Brain microvascular endothelial cell (primary cell): ENCODE results near the gene ETS1.

Source experiments
- DNase-seq: peaks from one replicate; pipeline ENCODE4 v3.0.0-alpha.2; 2020
- H3K27ac ChIP-seq: fragments of 250-450 bp; sonication (Bioruptor Pico); 2 replicates; pipeline ENCODE4 v1.5.1; 2020; ENCODE audit warnings: mild to moderate bottlenecking, moderate library complexity
- H3K27me3 ChIP-seq: fragments of 250-450 bp; sonication (Bioruptor Pico); replicated peaks from 2 replicates; pipeline ENCODE4 v1.5.1; 2020; ENCODE audit warnings: mild to moderate bottlenecking
- H3K36me3 ChIP-seq: fragments of 250-450 bp; sonication (Bioruptor Pico); replicated peaks from 2 replicates; pipeline ENCODE4 v1.5.1; 2020; ENCODE audit warnings: mild to moderate bottlenecking
- H3K4me3 ChIP-seq: 2 replicates; pipeline ENCODE4 v1.5.1; 2011; ENCODE audit warnings: low read depth, mild to moderate bottlenecking, control low read depth, low read length, moderate library complexity
- in situ Hi-C: cut with HindIII; loops from 2 replicates; pipeline ENCODE4 v1.10.0; 2017; ENCODE audit warnings: low sequenced_read_pairs, low pct_ligation_motif_present
- TF ChIP-seq, protein P1 (sequence below): IDR thresholded peaks from 2 replicates; pipeline ENCODE4 v1.5.1; 2011; ENCODE audit warnings: low read depth, mild to moderate bottlenecking, moderate library complexity, low read length, control low read depth, inconsistent platforms; ENCODE audit errors: missing control alignments

Gene ETS1

DNA sequence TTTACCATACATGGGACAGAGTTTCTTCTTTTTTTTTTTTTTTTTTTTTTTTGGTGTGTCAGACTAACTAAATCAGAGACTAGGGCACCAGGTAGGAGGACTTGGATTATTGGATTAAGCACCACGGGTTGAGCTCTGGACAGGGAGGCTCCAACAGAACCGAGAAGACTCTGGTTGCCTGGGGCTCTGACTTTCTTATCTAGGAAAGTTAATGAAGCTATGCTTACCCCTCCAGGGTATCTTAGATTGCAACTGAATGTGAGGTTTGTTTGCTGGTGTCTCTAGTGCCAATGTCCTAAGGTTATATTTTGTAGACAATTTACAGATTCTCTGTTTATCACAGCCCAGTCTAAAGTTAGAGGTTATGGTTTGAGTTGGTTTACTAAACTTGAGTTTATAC lies 18.1 kb downstream of the ETS1 start:
- H3K27me3 ChIP-seq, result no peaks in the 10 kb centered on the region

DNA sequence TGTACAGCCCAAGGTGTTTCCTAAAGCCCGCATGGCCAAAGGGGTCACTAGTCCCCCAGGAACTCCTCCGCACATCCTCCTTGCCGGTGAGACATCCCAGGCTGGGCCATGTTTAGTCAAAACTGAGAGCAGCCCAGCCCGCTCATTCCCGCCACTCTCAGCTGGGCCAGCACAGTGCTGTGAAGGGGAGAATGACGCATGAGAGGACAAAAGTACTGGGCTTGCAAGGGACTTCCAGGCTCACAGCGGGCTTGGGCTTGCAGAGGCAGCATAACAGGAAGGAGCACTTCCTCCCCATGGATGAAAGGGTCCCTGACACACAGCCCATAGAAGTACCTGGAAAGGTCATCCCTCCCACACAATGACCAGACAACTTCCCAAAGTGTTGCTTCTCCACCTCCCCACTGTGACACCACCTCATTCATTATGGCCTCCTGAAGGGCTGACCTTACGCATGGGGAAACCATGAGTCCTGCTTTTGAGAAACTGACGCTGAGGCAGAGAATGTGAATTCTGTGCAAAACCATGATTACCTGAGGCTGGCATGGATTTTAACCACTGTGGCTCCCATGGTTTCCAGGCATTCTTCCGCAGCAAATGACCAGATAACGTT lies 19.1 kb downstream of the ETS1 start:
- no peak overlapping the region for H3K27ac ChIP-seq
- TF ChIP-seq, protein P1, sequence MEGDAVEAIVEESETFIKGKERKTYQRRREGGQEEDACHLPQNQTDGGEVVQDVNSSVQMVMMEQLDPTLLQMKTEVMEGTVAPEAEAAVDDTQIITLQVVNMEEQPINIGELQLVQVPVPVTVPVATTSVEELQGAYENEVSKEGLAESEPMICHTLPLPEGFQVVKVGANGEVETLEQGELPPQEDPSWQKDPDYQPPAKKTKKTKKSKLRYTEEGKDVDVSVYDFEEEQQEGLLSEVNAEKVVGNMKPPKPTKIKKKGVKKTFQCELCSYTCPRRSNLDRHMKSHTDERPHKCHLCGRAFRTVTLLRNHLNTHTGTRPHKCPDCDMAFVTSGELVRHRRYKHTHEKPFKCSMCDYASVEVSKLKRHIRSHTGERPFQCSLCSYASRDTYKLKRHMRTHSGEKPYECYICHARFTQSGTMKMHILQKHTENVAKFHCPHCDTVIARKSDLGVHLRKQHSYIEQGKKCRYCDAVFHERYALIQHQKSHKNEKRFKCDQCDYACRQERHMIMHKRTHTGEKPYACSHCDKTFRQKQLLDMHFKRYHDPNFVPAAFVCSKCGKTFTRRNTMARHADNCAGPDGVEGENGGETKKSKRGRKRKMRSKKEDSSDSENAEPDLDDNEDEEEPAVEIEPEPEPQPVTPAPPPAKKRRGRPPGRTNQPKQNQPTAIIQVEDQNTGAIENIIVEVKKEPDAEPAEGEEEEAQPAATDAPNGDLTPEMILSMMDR, result no peak
- DNase-seq, result no peak
- in situ Hi-C loops, result no loop called here
- no peaks in the 10 kb centered on the region for H3K27me3 ChIP-seq
- H3K4me3 ChIP-seq, result no peak overlapping the region
- H3K36me3 ChIP-seq, result no peaks in the 10 kb centered on the region

More for the DNA sequence above, 18.1 kb downstream of the ETS1 start:
- no peak overlapping the region for H3K27ac ChIP-seq
- TF ChIP-seq, protein P1, result no peak
- no peaks in the 10 kb centered on the region for H3K36me3 ChIP-seq
- no peak overlapping the region for H3K4me3 ChIP-seq
- in situ Hi-C loops, result no loop called here
- no peak for DNase-seq

DNA sequence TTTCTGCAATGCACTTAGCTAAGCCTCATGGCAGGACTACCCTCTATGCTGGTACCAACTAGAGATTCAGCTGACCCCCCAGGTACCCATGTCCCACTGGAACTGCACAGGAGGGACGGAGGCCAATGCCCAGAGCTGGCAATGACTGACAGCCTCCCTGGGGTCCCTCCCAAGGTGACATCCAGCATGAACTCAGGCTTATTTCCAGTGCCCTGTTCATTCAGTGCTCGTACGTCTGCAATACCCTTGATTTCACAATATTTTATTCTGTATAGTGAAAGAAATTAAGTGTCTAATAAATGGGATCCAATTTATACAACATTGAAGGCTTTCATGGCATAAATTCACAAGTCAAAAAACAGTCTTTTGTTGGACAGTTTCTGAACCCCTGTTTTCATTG lies 20.2 kb downstream of the ETS1 start:
- in situ Hi-C loops, result no loop called here

DNA sequence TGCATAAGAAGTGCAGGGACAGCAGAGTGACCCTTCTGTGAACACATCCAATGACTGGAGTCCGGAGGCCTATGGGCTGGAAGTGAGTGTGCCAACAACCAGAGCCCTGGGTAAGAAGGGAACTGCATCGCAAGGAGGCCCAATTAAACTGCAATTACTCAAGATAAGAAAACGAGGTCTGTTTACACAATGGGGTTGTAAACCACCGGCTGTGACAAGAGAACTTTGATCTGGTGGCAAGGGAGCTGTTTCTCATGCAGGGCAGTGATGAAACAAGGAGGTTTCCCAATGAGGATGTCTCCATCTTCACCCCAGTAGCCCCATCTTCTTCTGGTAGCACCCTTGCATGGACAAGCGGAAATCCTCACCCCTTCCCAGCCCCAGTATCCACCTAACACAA lies 21.5 kb downstream of the ETS1 start:
- Histone ChIP-seq H3K27me3 (no peaks in the 10 kb centered on the region), H3K36me3 (no peaks in the 10 kb centered on the region), H3K4me3 (no peak overlapping the region), H3K27ac (no peak overlapping the region)
- in situ Hi-C loops, result no loop called here
- no peak for DNase-seq
- TF ChIP-seq, protein P1, result no peak

More for the DNA sequence above, 20.2 kb downstream of the ETS1 start:
- no peak overlapping the region for H3K27ac ChIP-seq
- no peak for DNase-seq
- no peak overlapping the region for H3K4me3 ChIP-seq
- TF ChIP-seq, protein P1, result no peak
- no peaks in the 10 kb centered on the region for H3K36me3 ChIP-seq
- H3K27me3 ChIP-seq, result no peaks in the 10 kb centered on the region

DNA sequence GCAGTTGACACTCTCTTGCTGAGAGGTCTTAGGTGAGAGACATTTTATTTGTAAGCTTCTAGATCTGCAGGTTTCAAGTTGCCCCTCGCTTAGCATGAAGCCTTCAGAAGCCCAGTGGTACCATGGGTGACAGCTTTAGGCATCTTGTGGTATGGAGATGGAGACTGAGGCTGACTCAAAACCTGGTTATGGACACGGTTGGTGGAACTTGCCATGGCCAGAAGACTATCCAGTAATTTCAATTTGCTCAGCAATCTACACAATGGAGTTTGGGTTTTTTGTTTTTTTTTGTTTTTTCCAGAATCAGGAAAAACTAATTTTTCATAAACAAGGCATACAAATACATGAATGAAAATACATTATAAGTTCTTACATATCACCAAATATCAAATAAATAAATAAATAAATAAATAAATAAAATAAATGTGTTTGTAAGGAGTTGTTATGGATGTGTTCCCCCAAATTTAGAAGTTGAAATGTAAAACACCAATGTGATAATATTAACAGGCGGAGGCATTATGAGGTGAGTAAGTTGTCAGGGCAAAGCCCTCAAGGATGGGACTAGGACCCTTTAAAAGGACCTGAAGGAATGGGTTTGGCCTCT lies 22.6 kb downstream of the ETS1 start:
- no peak for DNase-seq
- H3K4me3 ChIP-seq, result no peak overlapping the region
- H3K36me3 ChIP-seq, result no peaks in the 10 kb centered on the region
- TF ChIP-seq, protein P1, result no peak
- no peaks in the 10 kb centered on the region for H3K27me3 ChIP-seq
- in situ Hi-C loops, result no loop called here
- no peak overlapping the region for H3K27ac ChIP-seq
